Vagina (tissue), 2 donors: Measurements from ENCODE around the gene CHAMP1.

Experiments used
- CTCF ChIP-seq, 3 experiments: fragments of 450-650 bp in 2 of 3; fragments of 200-600 bp in 1 of 3; sonication (generic) in 1 of 3; IDR thresholded peaks; one replicate each; pipeline ENCODE4 v1.5.1; 2017 to 2019; ENCODE audit warnings: antibody characterized with exemption in 3 of 3, mild to moderate bottlenecking in 2 of 3, moderate library complexity in 2 of 3
- POLR2A ChIP-seq, 2 donors: fragments of 450-650 bp; IDR thresholded peaks; one replicate each; pipeline ENCODE4 v1.6.1; 2017; ENCODE audit warnings: antibody characterized with exemption in 2 of 2, mild to moderate bottlenecking in 2 of 2, moderate library complexity in 2 of 2

GRCh38 chr13:114296902-114297301, 17.4 kb upstream of the CHAMP1 start:
- TF ChIP-seq CTCF (IDR thresholded peaks at IDR 0.05) (no peak), POLR2A (IDR thresholded peaks at IDR 0.05) (no peak)
